K562 (cell line): ENCODE measurements around the gene ALDOC. TPM values are rescaled to one million over a fixed set of nuclear protein-coding genes. Genes with fewer than 3 reads are reported as not detected.

ENCODE experiments used
- ATAC-seq: fragments of 200-7000 bp; cut with Tn5 transposase; 3 replicates; pipeline ENCODE4 v1.9.1; 2020; ENCODE audit warnings: moderate library complexity
- BruUV-seq: library from RNA; stranded (reverse); fragments of 400-500 nt; replicated peaks from 2 replicates; lab custom pipeline; 2021; lab: Mats Ljungman, UMichigan
- CTCF ChIA-PET: fragments of 300-600 bp; formaldehyde crosslinking; extraction: SDS; loops from one replicate; lab custom pipeline; 2021; ENCODE audit warnings: low intra/inter-chr PET ratio; lab: Yijun Ruan, JAX
- POLR2A ChIA-PET: fragments of 300-600, 350-650 bp; sonication (Branson Sonifier 250); formaldehyde crosslinking; extraction: SDS; loops from one replicate; lab custom pipeline; 2021; ENCODE audit warnings: antibody characterized with exemption, inconsistent platforms; lab: Yijun Ruan, JAX
- DNase-seq, 4 experiments: peaks; one replicate each; pipeline versions ENCODE4 v3.0.0 to v3.0.0-alpha.2; 2011 to 2018; ENCODE audit warnings: low spot score in 3 of 4, mixed read lengths in 3 of 4; ENCODE audit errors: extremely low read depth in 1 of 4
- FAIRE-seq: peaks from 2 replicates; lab custom pipeline; 2011; peaks lifted over from hg19 to GRCh38; lab: Jason Lieb, UNC
- H2AFZ ChIP-seq: 2 replicates; pipeline ENCODE4 v1.6.0; 2011; ENCODE audit warnings: low read depth, low read length, control low read depth, inconsistent platforms
- H3K27ac ChIP-seq: fragments of 200-600 bp; 3 replicates; pipeline ENCODE4 v1.8.0; 2011; ENCODE audit warnings: low read depth, mild to moderate bottlenecking, control low read depth, inconsistent platforms, low read length, moderate library complexity, mixed read lengths; ENCODE audit errors: extremely low read depth
- H3K27me3 ChIP-seq, 2 experiments: fragments of 300-600 bp in 1 of 2; 2 replicates in 1 of 2; 3 replicates in 1 of 2; pipeline versions ENCODE4 v1.6.0 to v1.8.0; 2011; ENCODE audit warnings: inconsistent platforms in 2 of 2, low read length in 2 of 2, mild to moderate bottlenecking in 1 of 2, mixed read lengths in 1 of 2, moderate library complexity in 1 of 2; ENCODE audit not compliant: control insufficient read depth in 2 of 2, insufficient read depth in 2 of 2
- H3K36me3 ChIP-seq: fragments of 300-600 bp; 3 replicates; pipeline ENCODE4 v1.8.0; 2011; ENCODE audit warnings: mild to moderate bottlenecking, low read length, inconsistent platforms; ENCODE audit not compliant: control insufficient read depth, insufficient read depth
- H3K4me1 ChIP-seq, 2 experiments: fragments of 200-600 bp in 1 of 2; replicated peaks in 1 of 2; 2 replicates in 1 of 2; 3 replicates in 1 of 2; pipeline versions ENCODE4 v1.5.1 to v1.8.0; 2011; ENCODE audit warnings: inconsistent platforms in 2 of 2, low read length in 2 of 2, mild to moderate bottlenecking in 1 of 2, mixed read lengths in 1 of 2, moderate library complexity in 1 of 2; ENCODE audit not compliant: control insufficient read depth in 2 of 2, insufficient read depth in 2 of 2
- H3K4me2 ChIP-seq: 2 replicates; pipeline ENCODE4 v1.6.1; 2011; ENCODE audit warnings: low read length, control low read depth, inconsistent platforms, mixed read lengths; ENCODE audit not compliant: insufficient read depth
- H3K4me3 ChIP-seq: fragments of 200-600 bp; sonication (generic), shearing (Covaris generic); 2 replicates; pipeline ENCODE4 v1.5.1; 2016; ENCODE audit warnings: control low read depth, inconsistent platforms
- H3K79me2 ChIP-seq: fragments of 200-600 bp; 3 replicates; pipeline ENCODE4 v1.8.0; 2011; ENCODE audit warnings: low read length, inconsistent platforms; ENCODE audit not compliant: control insufficient read depth, insufficient read depth
- H3K9ac ChIP-seq, 2 experiments: 2 replicates each; pipeline versions ENCODE4 v1.6.0 to v1.6.1; 2011; ENCODE audit warnings: low read depth in 2 of 2, low read length in 2 of 2, control low read depth in 1 of 2, inconsistent platforms in 1 of 2, mild to moderate bottlenecking in 1 of 2, mixed read lengths in 1 of 2; ENCODE audit not compliant: insufficient read depth in 1 of 2
- H3K9me1 ChIP-seq: one replicate; pipeline ENCODE4 v1.6.0; 2011; ENCODE audit warnings: inconsistent platforms, mild to moderate bottlenecking, low read length, moderate library complexity; ENCODE audit not compliant: control insufficient read depth, insufficient read depth
- H3K9me3 ChIP-seq: replicated peaks from 2 replicates; pipeline ENCODE4 v1.5.1; 2011; ENCODE audit warnings: low read depth, low read length, inconsistent platforms; ENCODE audit not compliant: control insufficient read depth, insufficient read depth
- H4K20me1 ChIP-seq: replicated peaks from 2 replicates; pipeline ENCODE4 v1.6.1; 2011; ENCODE audit warnings: low read length, inconsistent platforms, mixed read lengths; ENCODE audit not compliant: control insufficient read depth, insufficient read depth
- BCOR ChIP-seq: fragments of 450-650 bp; IDR thresholded peaks from 2 replicates; pipeline ENCODE4 v1.6.1; 2016
- CEBPG ChIP-seq, 3 experiments: fragments of 200-800 bp in 1 of 3; sonication (Bioruptor generic) in 1 of 3; sonication (generic) in 1 of 3; formaldehyde crosslinking in 1 of 3; IDR thresholded peaks in 2 of 3; conservative IDR thresholded peaks in 1 of 3; 2 replicates each; pipeline versions ENCODE4 v1.6.1 to v1.8.0; 2016 to 2022; ENCODE audit warnings: missing compliant biosample characterization in 2 of 3, missing genetic modification characterization in 2 of 3, mild to moderate bottlenecking in 1 of 3, missing genetic modification reagents in 1 of 3
- ETS2 ChIP-seq: IDR thresholded peaks from 2 replicates; pipeline ENCODE4 v1.6.1; 2016; ENCODE audit warnings: borderline replicate concordance, missing genetic modification characterization, mild to moderate bottlenecking, moderate library complexity, missing compliant biosample characterization; ENCODE audit not compliant: poor library complexity, severe bottlenecking
- HLTF ChIP-seq: fragments of 450-650 bp; IDR thresholded peaks from 2 replicates; pipeline ENCODE4 v1.6.1; 2016
- HMG20B ChIP-seq: fragments of 250-450 bp; sonication (Bioruptor Pico); IDR thresholded peaks from 2 replicates; pipeline ENCODE4 v1.5.0; 2021; ENCODE audit warnings: mild to moderate bottlenecking
- LARP7 ChIP-seq: fragments of 450-650 bp; IDR thresholded peaks from 2 replicates; pipeline ENCODE4 v1.6.1; 2016
- LEF1 ChIP-seq: fragments of 450-650 bp; IDR thresholded peaks from 2 replicates; pipeline ENCODE4 v1.6.1; 2016; ENCODE audit warnings: mild to moderate bottlenecking
- MAFG ChIP-seq: fragments of 450-650 bp; conservative IDR thresholded peaks from 2 replicates; pipeline ENCODE4 v1.6.1; 2016; ENCODE audit warnings: missing genetic modification characterization, missing compliant biosample characterization
- MEF2D ChIP-seq: conservative IDR thresholded peaks from 2 replicates; pipeline ENCODE4 v1.6.1; 2016; ENCODE audit warnings: low read depth, missing genetic modification characterization, missing compliant biosample characterization
- RBM25 ChIP-seq: fragments of 200-400 bp; formaldehyde crosslinking; IDR thresholded peaks from 2 replicates; pipeline ENCODE4 v1.6.1; 2018; ENCODE audit warnings: low read length, low read depth, moderate library complexity; ENCODE audit not compliant: severe bottlenecking
- TRIM24 ChIP-seq, 2 experiments: fragments of 450-650 bp; IDR thresholded peaks; 2 replicates each; pipeline ENCODE4 v1.6.1; 2016
- ZFP36 ChIP-seq: fragments of 150-350 bp; IDR thresholded peaks from 2 replicates; pipeline ENCODE4 v1.6.1; 2018; ENCODE audit warnings: low read length, low read depth; ENCODE audit not compliant: partially characterized antibody
- ZNF324 ChIP-seq: fragments of 250-450 bp; sonication (Bioruptor Pico); IDR thresholded peaks from 2 replicates; pipeline ENCODE4 v1.4.0; 2020; ENCODE audit warnings: mild to moderate bottlenecking
- ZZZ3 ChIP-seq: fragments of 450-650 bp; IDR thresholded peaks from 2 replicates; pipeline ENCODE4 v1.6.1; 2016; ENCODE audit warnings: antibody characterized with exemption, mild to moderate bottlenecking, moderate library complexity
- WGBS: fragments of 100-300 bp; shearing (Covaris generic); methylation state at CpG from one replicate; pipeline ENCODE4 v1.1.6; 2016; ENCODE audit warnings: low coverage, mixed read lengths; ENCODE audit not compliant: insufficient coverage; ENCODE audit errors: missing lambda C conversion rate; 5-methylcytosine and 5-hydroxymethylcytosine counted together
- in situ Hi-C: fragments of 300-500 bp; cut with MboI; formaldehyde crosslinking; loops from 4 replicates; pipeline ENCODE4 v1.15.0; 2018; ENCODE audit warnings: inconsistent platforms, mixed read lengths
- intact Hi-C: fragments of 100-400 bp; cut with micrococcal nuclease; formaldehyde crosslinking; loops from 2 replicates; pipeline ENCODE4 v1.14.2; 2022
- polyA plus RNA-seq, 8 experiments: library from polyadenylated mRNA; depleted of rRNA in 4 of 8; stranded (reverse) in 5 of 8; unstranded in 3 of 8; fragments of >200 nt; fragmentation: Nextera tagmentation in 2 of 8; fragmentation: Illumina TruSeq in 1 of 8; extraction: Ambion mirVana in 2 of 8; extraction: Trizol in 1 of 8; gene quantifications; 2 replicates each; pipeline versions ENCODE4 v1.2.1 to v1.2.3, GENCODE V29; 2011 to 2014; ENCODE audit warnings: inconsistent platforms in 1 of 8, missing spikeins in 1 of 8
- total RNA-seq, 7 experiments: library from RNA; depleted of rRNA in 6 of 7; stranded (reverse); fragments of >200 nt in 6 of 7; fragmentation: Illumina TruSeq in 2 of 7; extraction: Trizol in 2 of 7; gene quantifications; 2 replicates each; pipeline versions ENCODE4 v1.2.1 to v1.2.3, GENCODE V29; 2011 to 2021; ENCODE audit warnings: low replicate concordance in 1 of 7
- TF ChIP-seq, protein P1 (sequence below): IDR thresholded peaks from 2 replicates; pipeline ENCODE4 v1.6.1; 2014; ENCODE audit warnings: antibody characterized with exemption

Gene ALDOC
- total and polyA plus RNA-seq, 9 of the 15 experiments (the other 6 are each of a cell fraction or from before 2014, with no cell fraction given) = 43.2 to 263 (median 99.2) TPM

DNA sequence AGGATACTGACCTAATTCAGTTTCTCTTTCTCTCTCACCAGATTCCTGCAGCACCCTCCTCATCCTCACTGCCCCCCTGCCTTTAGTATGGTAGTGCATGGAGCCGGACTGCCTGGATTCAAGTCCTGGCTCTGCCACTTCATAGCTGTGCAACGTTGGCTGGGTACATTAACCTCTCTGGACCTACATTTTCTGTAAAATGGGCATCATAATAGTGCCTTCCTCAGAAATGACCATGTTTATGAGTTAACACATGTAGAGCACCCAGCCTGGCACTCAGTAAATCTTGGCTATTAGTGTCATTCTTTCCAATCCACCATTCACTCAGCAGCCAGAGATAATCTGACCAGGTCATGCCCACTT lies 31.6 kb downstream of the ALDOC start:
- no TSS peak for BruUV-seq
- no peaks in the 10 kb centered on the region for H3K9me3 ChIP-seq
- H4K20me1 ChIP-seq = no peaks in the 10 kb centered on the region; the same call in 1 of the 2 replicates
- DNase-seq (no peak), FAIRE-seq (no peak), ATAC-seq (no peak)
- ChIA-PET POLR2A (interaction anchor here (0.6 to 1.1 kb wide), 3 partner anchors 12 to 92 kb away, joined by 3 read pairs; no protein-coding TSS in a partner anchor), CTCF (no interaction called here)
- no peaks in the 10 kb centered on the region for H3K79me2 ChIP-seq
- H3K9me1 ChIP-seq = peaks cover 4% of the 10 kb centered on the region
- H2AFZ ChIP-seq = no peak overlapping the region
- H3K27me3 ChIP-seq = no peaks in the 10 kb centered on the region
- no peak overlapping the region for H3K4me3 ChIP-seq
- peak; percentile 77; the same call in 1 of the 2 replicates for TF ChIP-seq BCOR
- TF ChIP-seq LEF1 = no peak
- TF ChIP-seq RBM25 = peak; percentile 60
- peak; percentile 65 for TF ChIP-seq ZFP36
- H3K36me3 ChIP-seq = 0 out of 3 replicates have a peak, but pooled peaks cover 3% of the 10 kb centered on the region
- H3K4me1 ChIP-seq = peaks cover 0 to 5% of the 10 kb centered on the region in 2 experiments; a peak in 2 of 5 replicates
- WGBS = 15% methylated on average over 2 of the region's 2 CpGs
- no peak overlapping the region for H3K27ac ChIP-seq
- no peak overlapping the region for H3K4me2 ChIP-seq
- no peak overlapping the region for H3K9ac ChIP-seq
- intact Hi-C loops (loop anchor here (5.0 kb wide), 1 partner anchor 33 kb away; no protein-coding TSS in a partner anchor), in situ Hi-C loops (no loop called here)

DNA sequence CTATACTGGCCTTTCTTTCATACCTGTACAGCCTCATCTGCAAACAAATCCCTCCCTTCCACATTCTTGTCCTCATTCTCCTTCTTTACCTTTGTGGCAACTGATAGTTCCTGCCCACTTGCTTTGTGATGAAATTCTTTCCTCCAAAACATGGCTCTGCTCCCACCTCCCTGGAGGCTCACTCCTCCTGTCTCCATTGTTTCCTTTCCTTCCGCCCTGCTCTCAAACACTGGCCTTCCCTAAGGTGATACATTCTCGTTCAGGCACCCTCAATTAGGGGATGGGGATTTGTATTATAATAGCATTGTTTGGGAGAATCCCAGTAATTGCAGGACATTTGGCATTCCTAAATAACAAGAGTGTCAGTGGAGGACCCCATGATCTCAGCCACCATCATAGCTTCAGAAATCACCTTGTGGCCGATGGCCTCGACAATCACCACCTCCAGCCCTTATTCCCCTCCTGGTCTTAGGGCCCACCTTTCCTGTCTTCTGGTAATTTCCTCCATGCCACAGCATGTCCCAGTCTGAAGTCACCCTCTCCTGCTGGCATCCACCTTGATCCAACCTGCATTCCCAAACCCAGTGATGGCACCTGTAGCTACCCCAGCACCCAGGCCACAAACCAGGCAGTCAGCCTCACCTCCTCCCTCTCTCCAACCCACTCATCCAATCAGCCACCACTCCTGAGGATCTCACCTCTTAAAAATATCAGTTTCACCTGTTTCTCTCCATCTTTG lies 32.1 kb downstream of the ALDOC start:
- ChIA-PET CTCF (no interaction called here), POLR2A (interaction anchor here (0.6 kb wide), 1 partner anchor 91 kb away, joined by 3 read pairs; no protein-coding TSS in a partner anchor)
- 0 out of 3 replicates have a peak, but pooled peaks cover 3% of the 10 kb centered on the region for H3K36me3 ChIP-seq
- no peaks in the 10 kb centered on the region for H3K9me3 ChIP-seq
- FAIRE-seq (no peak), DNase-seq (no peak), ATAC-seq (no peak)
- no peaks in the 10 kb centered on the region for H3K79me2 ChIP-seq
- peaks cover 0 to 5% of the 10 kb centered on the region in 2 experiments; a peak in 2 of 5 replicates for H3K4me1 ChIP-seq
- WGBS = 12% methylated on average over 4 of the region's 4 CpGs
- H3K4me2 ChIP-seq = no peak overlapping the region
- BruUV-seq = no TSS peak
- intact Hi-C loops (loop anchor here (5.0 kb wide), 1 partner anchor 32 kb away; no protein-coding TSS in a partner anchor), in situ Hi-C loops (no loop called here)
- no peak overlapping the region for H2AFZ ChIP-seq
- no peak overlapping the region for H3K27ac ChIP-seq
- peak overlapping the region in 1 of 2 experiments; percentile 50; a peak in 1 of 4 replicates for H3K9ac ChIP-seq
- H3K9me1 ChIP-seq = peaks cover 4% of the 10 kb centered on the region
- no peaks in the 10 kb centered on the region; the same call in 1 of the 2 replicates for H4K20me1 ChIP-seq
- no peak overlapping the region for H3K4me3 ChIP-seq
- no peaks in the 10 kb centered on the region for H3K27me3 ChIP-seq
- TF ChIP-seq CEBPG (CRISPR knock-in tag; IDR thresholded peaks at IDR 0.05) (no peak), CEBPG (tag; conservative IDR thresholded peaks at IDR 0.05 in 1 of 2, IDR thresholded peaks at IDR 0.05 in 1 of 2) (no peak), ETS2 (no peak), LARP7 (no peak), ZZZ3 (no peak), MEF2D (tag) (no peak), ZNF324 (CRISPR knock-in tag) (no peak), MAFG (tag) (no peak), TRIM24 (IDR thresholded peaks at IDR 0.05) (no peak), HLTF (no peak), HMG20B (CRISPR knock-in tag) (no peak)
- TF ChIP-seq, protein P1, sequence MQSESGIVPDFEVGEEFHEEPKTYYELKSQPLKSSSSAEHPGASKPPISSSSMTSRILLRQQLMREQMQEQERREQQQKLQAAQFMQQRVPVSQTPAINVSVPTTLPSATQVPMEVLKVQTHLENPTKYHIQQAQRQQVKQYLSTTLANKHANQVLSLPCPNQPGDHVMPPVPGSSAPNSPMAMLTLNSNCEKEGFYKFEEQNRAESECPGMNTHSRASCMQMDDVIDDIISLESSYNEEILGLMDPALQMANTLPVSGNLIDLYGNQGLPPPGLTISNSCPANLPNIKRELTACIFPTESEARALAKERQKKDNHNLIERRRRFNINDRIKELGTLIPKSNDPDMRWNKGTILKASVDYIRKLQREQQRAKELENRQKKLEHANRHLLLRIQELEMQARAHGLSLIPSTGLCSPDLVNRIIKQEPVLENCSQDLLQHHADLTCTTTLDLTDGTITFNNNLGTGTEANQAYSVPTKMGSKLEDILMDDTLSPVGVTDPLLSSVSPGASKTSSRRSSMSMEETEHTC = no peak
